ENCODE data around the gene MCC.

Gene MCC

DNA sequence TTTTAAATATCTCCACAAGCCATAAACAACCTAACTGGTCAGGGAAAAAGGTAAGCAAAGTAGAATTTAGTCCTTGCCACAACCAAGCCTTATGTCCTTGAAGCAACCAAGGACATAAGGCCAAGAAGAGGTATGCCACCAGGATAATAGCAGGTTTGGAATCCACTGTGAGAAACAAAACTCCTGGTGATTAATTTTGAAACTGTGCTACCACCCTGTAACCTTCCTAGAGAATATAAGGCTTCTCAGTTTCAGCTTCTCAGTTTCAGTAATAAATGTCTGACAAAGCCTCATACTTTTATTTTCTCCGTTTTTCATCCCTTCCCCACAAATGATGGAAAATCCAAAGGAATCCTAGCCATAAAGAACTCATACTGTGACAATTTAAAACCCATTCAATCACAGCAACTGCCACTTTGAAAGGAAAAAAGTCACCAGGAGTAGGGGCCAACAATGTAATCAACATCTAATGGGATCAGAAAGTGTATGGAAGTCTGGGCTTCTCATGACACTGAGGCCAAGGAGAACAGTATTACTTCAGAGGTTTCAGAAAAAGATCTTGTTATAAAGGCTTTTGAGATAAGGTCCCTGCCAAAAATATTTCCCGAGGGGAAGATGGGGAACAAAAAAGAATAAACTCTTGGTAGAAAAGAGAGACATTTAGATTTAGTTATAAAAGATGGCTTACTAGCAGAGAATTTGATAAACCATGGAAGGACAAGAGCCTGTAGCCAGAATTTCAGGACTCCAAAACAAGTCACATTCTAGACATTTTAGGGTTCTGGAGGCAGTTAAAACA lies 242.6 kb downstream of the MCC start:
- DNase-seq (ENCODE audit: low read depth): no peak

DNA sequence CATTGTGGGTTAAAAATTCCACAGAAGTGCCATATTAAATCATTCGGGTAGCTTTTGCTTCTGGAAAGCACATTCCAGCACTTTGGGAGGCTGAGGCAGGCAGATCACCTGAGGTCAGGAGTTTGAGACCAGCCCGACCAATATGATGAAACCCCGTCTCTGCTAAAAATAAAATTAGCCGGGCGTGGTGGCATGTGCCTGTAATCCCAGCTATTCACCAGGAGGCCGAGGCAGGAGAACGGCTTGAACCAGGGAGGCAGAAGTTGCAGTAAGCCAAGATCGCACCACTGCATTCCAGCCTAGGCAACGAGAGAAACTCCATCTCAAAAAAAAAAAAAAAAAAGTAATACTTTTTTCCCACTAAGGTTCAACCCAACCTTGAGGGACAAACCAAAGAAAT lies 243.3 kb downstream of the MCC start:
- DNase-seq (ENCODE audit: low read depth): no peak

DNA sequence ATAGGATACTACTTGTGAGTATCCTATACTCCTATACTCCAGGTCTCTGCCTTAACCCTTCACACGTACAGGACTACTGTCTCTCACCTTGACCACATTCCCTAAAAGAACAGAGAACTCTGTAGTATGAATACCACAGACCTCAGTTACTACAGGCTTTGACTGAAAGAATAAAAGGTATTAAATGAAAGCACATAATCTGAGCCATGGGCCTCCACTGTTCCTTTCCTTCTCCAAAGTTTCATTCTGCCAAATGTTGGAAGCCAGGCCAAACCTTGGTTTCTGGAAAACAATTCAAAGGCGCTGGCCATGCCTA lies 244.9 kb downstream of the MCC start:
- DNase-seq (ENCODE audit: low read depth): no peak

DNA sequence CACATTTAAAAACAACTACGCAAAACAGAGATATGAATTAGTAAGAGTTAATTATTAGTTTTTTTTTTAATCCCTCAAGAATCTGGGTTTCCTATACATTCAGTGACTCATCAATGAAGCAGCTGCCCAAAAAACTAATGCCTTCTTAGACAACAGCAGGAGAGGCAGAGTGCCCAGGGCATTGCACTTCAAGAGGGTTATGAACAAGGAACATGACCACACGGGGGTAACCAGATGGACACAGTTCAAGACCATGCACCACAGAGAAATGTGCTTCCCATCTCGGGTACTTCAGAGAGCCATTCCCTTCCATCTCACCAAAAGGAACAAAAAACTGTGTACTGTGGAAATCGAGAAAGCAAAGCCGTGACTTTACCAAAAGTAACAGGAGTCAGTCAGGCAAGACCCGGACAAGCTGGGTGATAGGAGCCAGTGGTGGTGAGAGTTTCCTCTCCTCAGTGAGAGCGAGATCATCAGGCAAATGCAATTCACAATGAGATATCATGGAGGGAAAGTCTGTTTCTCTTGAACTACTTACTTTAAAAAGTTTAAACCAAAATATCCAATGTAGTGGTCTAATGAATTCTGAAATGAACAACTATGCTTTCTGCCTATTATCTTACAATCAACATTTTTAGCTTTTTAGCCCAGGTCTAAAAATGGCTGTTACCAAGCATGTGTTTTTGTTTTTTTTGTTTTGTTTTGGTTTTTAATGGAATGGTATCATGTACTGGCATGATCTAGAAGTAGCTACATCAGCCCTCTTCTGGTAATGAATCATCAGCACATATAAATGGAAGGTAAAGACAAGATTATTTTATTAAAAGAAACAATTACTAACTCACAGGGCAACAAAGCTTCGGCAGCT lies 245.5 kb downstream of the MCC start:
- no peak for DNase-seq (ENCODE audit: low read depth)

DNA sequence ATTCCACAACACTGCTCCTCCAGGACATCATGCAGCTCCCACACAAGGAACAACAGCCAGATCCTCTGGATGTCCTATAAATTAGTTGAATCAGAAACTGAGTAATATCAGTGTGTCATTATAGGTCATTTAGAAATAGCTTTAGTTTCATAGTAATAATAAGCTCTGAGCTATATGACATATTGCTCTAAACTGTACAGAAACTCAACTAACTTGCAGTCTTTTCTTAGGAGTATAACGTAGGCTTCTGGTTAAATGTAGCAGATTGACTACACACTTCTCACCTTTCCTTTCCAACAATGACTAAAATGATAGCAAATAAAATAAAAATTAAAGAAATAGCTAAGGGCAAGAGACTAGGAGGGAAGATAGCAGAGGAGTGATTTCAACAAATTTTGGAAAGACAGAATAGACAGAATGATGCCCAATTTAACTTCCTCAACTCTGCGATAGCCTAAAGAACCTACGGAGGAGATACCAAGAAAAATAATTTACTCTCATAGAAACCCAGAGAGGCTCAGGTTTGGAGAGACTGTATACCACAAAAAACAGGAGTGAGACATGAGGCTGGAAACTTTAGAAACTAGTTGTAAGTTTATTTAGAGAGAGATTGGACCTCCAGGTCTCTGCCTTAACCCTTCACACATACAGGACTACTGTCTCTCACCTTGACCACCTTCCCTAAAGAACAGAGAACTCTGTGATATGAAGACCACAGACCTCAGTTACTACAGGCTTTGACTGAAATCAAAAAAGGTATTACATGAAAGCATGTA lies 247.1 kb downstream of the MCC start:
- DNase-seq (ENCODE audit: low read depth): no peak

DNA sequence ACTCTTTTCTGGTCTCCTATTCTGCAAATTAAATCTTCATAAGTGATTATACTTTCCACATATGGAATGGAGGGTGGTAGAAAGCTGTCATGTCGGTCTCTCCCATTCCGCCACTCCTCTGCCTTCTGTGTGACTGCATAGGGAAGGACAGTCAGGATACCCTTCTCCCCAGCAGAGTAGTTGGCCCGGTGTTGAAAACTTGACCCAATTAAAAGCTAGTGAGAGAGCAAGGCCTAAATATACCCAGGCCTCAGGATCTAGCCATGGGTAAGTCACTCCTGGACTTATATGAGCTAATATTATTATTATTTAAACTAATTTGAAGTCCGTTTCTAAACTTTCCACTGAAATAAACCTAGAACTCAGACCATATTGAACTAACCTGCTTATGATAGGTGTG lies 248.2 kb downstream of the MCC start:
- no peak for DNase-seq (ENCODE audit: low read depth)

DNA sequence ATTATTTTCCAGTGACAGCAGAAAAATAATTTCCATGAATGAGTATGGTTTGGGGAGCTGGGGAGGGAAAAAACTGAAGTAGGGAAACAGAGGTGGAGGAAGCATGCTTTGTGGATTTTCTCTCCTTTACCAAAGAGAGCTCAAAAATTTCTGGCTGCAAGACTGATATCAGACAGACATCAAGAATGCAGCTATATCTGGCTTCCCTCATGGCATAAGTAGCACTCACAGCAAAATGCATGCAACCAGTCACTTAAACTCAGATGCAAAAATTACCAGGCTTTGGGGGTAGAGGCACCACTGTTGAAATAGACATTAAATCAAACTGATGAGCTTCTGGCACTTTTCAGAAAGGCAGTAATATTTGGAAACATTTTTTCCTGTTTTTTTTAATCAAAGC lies 250.4 kb downstream of the MCC start:
- DNase-seq (ENCODE audit: low read depth): no peak

DNA sequence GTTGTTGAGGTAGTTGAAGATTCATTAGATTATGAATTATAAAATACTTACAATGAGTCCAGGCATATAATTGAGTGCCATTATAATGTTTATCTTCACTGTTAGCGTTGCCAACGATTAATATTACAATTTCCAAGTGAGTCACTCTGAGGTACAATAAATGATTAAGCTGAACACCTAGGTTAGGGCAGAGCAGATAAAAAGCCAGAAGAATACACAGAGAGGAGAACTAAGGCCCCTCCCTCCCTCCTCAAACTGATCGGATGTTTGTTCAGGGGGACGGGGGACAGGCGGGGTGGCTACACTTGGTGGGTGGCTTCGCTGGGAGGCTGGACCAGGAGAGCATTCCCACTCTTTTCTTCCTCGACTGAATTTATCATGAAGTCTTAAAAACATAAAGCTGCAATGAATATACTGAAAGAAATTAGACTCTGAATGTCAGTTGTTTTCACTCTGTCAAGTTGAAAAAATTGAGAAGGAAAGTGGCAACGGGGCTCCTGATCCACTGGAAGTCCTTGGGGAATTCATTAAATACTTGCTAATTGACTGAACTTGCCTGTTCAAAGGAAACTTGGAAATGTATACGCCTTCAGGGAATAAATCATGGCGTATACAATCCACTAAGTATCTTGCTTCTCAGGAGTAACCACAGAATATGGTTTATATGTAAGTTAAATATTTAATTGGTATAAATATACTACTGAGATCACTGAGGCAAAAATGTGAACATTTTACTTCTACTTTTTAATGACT lies 251.5 kb downstream of the MCC start:
- DNase-seq (ENCODE audit: low read depth): no peak

DNA sequence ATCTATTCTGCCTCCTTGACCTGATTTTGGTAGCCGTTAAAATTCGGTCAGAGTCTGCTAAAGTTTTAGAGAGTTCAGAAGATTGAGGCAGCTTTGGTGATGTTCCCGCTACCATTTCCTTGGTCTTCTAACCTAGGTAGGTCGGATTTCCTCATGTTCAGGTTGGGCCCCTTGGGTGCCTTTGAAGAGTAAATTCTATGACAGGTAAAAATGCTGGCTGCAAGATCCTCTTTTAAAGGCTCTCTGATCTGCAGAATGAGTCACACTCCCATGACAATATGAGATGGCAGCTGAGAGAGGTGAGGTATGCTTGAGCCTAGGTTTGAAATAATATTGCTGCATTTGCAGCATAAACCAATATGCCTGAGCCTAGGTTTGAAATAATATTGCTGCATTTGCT lies 252.4 kb downstream of the MCC start:
- DNase-seq (ENCODE audit: low read depth): no peak

DNA sequence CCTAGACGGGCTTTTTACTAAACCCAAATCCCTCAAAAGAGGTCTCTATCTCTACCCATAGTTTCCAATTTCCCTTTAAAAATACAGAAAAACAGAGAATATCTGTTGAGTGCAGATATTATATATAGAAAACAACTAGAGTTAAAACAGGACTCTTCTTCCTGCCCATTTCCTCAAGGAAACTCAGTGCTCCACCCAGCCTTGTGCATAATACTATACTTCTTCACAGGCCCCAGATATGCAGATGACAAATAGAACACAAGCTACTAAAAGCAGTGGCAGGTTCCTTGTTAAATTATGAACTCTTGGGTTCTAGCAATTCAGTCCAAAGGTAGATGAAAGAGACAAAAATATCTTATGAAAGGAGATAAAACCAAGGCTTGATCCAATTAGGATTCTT lies 253.7 kb downstream of the MCC start:
- no peak for DNase-seq (ENCODE audit: low read depth)

DNA sequence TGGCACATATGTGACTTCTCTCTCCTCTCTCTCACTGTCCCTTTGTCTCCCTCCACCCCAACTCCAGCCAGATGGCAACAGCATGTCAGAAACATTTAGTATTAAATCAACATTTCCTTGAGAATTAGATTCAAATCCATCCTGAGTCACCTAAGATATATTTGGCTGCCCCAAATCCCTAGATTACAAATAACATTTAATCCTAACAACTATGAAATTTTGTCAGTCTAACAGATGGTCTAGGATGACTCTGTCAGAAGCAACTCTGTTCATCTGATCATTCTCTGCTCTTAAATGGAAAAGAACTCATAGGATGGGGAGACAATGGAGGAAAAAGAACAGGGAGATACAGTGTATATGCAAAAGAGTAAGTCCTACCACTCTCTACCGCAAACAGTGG lies 254.6 kb downstream of the MCC start:
- DNase-seq (ENCODE audit: low read depth): no peak

DNA sequence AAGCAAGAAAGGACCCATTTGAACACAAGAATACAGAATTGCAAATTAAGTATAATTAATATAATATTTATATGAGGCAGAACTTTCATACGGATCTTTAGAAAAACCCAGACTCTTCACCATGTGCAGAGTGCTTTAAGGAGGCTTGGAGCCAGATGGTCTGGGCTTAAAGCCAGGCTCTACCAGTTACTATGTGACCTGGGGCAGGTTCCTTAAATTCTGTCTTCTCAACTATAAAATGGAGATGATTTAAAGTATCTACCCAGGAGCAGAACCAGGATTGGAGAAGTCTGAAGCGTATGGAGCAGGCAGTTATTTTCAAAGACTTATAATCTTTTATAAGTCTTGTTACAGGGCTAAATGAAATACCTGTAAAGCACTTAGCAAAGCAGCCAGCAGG lies 255.6 kb downstream of the MCC start:
- DNase-seq (ENCODE audit: low read depth): no peak

DNA sequence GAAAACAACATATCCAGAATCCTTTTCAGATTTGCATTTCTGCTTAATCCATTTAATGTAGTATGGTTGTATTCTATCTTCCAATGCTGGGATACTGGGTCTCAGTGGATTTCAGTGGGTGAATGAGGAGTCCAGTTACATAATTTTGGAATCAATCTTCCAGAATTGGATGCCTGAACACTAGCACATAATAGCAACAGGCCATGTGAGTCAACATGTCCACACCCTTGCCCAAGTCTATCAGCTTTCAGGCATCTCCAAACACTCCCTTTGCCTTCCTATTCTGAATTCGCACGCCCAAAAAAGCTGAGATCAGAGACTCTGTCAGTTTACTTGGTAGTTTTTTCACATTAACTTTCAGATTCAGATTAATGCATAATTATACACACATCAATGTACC lies 256.0 kb downstream of the MCC start:
- DNase-seq (ENCODE audit: low read depth): no peak

DNA sequence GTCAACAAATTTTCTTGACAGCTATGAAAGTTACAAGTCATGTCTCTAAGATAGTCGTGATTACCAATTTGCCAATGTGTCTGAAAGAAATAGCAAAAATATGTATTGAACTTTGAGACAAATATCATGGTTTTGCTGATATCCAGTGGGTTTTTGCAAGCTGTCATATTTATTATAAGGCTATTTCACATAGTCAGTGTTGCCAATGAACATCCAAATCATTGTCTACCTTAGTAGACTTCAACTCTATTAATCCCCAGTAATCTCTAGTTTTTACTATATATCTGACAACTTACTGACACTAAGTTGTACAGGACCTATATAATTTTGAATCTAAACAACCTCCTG lies 256.6 kb downstream of the MCC start:
- no peak for DNase-seq (ENCODE audit: low read depth)

DNA sequence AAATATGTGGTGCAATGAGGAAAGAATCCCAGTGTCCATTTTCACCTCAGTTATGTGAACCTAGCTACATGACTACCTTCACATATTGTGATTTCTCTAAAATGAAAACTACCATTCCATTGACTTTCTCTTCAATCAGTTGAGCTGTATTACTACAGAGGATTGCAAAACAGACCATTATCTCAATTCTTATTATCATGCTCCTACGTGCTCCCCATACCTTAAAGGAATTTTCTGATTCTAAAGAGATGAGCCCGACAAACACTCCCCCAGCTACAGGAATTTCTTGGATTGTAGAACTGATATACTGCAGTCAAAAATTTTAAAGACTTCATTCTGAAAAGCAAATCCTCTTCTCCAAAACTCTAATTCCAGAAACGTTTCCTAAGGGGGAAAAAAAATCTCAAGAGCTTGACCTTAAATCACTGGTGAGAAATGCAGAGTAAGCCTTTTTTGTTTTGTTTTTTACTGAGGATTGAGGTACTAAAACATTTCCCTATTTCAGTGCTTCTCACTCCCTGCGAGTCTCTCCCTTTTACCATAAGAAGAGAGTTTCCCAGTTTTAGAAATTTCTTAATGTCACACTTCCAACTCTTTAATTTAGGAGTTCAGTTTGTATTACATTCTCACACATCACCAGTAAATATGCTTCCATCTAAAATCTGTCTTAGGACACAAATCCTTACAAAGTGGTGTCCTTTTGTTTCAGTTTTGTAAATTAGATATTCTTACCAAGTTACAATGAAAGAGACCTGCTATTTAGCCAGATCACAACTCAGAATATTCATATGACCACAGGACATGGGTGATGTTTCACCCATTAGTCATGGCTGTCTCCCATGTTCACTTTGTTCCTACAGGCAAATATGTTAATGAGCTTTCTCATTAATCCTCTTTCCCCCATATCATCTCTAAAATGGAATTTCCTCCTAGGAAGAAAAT lies 257.3 kb downstream of the MCC start:
- DNase-seq (ENCODE audit: low read depth): no peak

DNA sequence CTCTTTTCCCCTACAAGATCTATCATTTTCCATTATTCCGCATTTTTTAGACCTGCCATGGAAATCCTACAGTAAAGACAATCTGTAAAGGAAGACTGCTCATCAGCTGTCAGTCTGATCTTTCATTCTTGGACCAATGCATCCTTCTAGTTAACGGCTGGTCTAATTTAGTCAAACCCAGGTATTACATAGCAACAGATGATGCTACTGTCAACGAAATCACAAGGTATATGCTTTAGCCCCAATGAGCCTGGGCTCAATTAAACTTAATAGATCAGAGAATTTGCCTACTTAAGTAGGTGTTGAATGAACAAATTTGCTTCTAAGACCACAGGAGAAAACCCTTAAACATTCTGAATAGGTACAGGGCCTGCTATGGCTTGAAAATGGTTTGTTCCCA lies 260.5 kb downstream of the MCC start:
- DNase-seq (ENCODE audit: low read depth): no peak

DNA sequence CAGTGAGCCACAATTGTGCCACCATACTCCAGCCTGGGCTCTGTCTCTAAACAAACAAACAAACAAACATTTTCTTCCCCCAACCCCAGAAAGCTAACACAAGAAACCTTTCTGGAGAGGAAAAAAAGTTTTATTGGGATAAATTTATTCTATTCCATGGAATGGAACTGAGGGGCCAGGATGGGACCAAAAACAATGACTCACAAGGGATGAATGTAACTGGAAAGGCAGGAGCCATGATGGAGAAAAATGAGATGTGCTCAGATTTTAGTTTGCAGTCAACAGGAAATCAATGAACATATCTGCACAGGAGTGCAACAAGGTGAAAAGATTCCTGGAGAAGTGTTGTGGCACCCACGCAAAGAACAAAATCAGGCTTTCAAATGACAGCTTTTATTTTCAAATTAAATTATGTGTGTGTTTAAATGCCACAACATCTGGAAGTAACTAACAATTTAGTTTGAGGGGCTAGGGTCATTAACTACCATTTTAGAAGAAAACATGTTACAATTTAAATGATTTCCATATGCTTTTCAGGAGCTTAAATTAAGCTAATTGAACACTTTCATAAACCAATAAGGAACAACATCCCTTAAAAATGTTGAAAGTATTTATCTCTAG lies 262.0 kb downstream of the MCC start:
- DNase-seq (ENCODE audit: low read depth): no peak

DNA sequence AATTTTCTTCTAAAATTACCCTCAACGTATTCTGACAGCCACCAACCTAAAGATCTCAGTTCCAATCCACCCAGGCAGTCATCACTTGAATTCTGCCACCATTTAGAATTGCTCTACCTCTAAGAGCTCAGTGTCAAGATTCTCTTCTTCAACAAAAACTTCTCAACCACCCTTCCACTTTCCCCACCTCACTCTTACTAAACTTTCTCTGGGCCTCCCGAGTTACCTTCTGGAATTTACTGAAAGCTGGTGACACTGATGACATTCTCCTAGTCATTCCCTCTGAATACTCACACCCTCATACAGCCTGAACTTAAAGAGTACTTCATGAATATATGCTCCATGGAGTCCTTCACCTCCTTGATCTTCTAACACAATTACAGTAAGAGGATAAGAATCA lies 263.0 kb downstream of the MCC start:
- no peak for DNase-seq (ENCODE audit: low read depth)

DNA sequence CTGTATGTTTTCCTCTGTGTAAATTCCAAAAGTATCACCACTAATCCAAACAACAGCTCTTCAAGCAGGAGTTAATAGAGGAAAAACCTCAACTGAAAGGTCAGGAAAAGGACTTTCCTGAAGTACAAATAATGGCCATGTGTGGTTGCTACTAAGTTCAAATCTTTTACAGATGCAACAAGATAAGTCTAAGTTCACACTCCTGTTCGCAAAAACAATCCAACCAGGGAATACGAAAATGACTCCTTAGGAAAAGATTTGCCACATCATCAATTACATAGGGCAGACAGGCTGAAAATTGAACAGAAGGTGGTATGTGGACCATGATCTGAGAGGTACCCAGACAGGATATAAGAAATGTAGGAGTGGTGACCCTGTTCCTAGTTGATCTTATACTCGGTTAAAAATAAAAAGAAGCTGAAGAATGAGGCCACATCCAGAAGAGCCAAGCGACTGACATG lies 263.6 kb downstream of the MCC start:
- DNase-seq (ENCODE audit: low read depth): no peak

DNA sequence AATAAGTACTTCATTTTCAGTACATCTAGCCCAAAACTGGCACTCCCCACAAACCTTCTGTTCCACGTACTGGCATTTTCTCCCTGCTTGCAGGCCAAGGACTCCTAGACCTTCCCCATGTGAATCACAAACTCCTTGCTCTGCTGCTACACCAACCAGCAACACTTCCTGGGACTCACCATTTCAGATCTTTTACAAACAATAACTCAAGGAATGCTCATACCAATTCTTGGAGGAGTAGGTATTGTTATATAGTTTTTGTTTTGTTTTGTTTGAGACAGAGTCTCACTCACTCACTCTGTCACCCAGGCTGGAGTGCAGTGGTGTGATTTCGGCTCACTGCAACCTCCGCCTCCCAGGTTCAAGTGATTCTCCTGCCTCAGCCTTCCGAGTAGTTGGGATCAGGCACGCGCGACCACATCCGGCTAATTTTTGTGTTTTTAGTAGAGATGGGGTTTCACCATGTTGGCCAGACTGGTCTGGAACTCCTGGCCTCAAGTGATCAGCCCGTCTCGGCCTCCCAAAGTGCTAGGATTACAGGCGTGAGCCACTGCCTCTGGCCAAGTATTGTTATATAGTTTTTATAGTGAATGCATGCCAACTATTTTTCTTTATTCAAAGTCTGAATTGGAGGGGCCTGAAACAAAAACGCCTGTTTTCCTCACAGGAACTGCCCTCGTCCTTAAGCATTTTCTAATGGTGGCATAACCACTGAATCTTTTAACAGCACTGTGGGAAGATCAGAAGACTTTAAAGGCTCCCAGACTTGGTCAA lies 264.2 kb downstream of the MCC start:
- DNase-seq (ENCODE audit: low read depth): no peak

Data from HS-27A (cell line).